ENCODE data around the gene OR1I1.

- TF ChIP-seq, protein P1, sequence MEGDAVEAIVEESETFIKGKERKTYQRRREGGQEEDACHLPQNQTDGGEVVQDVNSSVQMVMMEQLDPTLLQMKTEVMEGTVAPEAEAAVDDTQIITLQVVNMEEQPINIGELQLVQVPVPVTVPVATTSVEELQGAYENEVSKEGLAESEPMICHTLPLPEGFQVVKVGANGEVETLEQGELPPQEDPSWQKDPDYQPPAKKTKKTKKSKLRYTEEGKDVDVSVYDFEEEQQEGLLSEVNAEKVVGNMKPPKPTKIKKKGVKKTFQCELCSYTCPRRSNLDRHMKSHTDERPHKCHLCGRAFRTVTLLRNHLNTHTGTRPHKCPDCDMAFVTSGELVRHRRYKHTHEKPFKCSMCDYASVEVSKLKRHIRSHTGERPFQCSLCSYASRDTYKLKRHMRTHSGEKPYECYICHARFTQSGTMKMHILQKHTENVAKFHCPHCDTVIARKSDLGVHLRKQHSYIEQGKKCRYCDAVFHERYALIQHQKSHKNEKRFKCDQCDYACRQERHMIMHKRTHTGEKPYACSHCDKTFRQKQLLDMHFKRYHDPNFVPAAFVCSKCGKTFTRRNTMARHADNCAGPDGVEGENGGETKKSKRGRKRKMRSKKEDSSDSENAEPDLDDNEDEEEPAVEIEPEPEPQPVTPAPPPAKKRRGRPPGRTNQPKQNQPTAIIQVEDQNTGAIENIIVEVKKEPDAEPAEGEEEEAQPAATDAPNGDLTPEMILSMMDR (IDR thresholded peaks at IDR 0.05 in 4 of 5, conservative IDR thresholded peaks at IDR 0.05 in 1 of 5): no peak
- no peak for TF ChIP-seq POLR2A (IDR thresholded peaks at IDR 0.05)
These were observed 46.3 kb downstream of the OR1I1 start for GRCh38 chr19:15128162-15128770.

Measured in gastrocnemius medialis (tissue), 4 donors.